Middle frontal gyrus (tissue), 1 donor: ENCODE data around the gene QPRT.
"Not testable (repeated sequence)": the region's sequence is repeated elsewhere in the genome, so short reads cannot be mapped to it uniquely, and the experiment has no call there.

Experiments
- DNase-seq: peaks from one replicate; pipeline ENCODE4 v3.0.0-alpha.2; 2015; ENCODE audit warnings: low spot score; ENCODE audit errors: extremely low spot score

Gene QPRT

DNA sequence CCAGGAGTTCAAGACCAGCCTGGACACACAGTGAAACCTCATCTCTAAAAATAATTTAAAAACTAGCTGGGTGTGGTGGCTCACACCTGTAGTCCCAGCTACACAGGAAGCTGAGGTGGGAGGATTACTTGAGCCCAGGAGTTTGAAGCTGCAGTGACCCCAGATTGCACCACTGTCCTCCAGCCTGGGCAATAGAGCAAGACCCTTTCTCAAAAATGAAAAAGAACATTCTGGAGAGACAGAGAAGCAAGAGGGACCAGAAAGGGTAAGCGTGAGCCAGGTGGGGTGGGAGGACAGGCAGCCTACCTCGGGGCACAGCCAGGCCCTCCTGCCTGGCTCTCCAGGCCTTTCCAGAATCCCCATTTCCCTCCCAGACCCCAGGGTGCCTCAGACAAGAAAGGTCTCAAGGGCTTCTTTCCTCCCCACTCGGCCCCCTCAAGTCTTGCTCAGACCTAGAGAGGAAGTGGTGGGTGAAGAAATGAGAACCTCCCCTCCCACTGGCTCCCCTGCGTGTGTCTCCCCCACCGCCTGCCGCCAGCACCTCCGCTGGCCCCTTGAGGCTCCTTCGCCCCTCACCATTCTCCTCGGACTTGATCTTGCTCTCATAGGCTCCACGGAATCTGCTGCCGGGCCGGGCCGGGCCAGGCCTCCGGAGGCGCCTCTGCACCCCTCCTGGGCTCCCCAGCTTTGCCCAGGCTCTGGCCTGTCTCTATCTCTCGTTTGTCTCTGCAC lies 66.3 kb downstream of the QPRT start:
- no peak for DNase-seq

GRCh38 chr16:29745853-29746345 lies 66.9 kb downstream of the QPRT start, which contains the start of gene C16orf54:
Gene C16orf54, minus strand, starts transcription at chr16:29745990. Its CDS starts 1,039 bp downstream, at chr16:29744951.
- no peak for DNase-seq

- DNase-seq = not testable (repeated sequence)
These were observed 67.5 kb downstream of the QPRT start for GRCh38 chr16:29746518-29746917.
